ENCODE data around the gene SLC22A23.
A peak's percentile ranks its signal among the peaks of the same experiment; 100 is the strongest.

Gene SLC22A23

GRCh38 chr6:3343089-3343883, 113.6 kb downstream of the SLC22A23 start (continued):
- TF ChIP-seq FEZF1 (tag by site-specific recombination; IDR thresholded peaks at IDR 0.05), result peak; percentile 42
- 0 out of 2 replicates have a peak, but pooled peaks have one; percentile 29 for TF ChIP-seq ZSCAN30 (tag by site-specific recombination; IDR thresholded peaks at IDR 0.05)
- TF ChIP-seq ZSCAN5A (tag by site-specific recombination; IDR thresholded peaks at IDR 0.05), result no peak
- no peak for TF ChIP-seq ZNF211 (tag by site-specific recombination; IDR thresholded peaks at IDR 0.05; ENCODE audit: low read depth)
- TF ChIP-seq GFI1B (tag by site-specific recombination; IDR thresholded peaks at IDR 0.05), result no peak
- no peak for TF ChIP-seq ZNF280D (tag by site-specific recombination; IDR thresholded peaks at IDR 0.05)
- TF ChIP-seq PBX3 (CRISPR knock-in tag; IDR thresholded peaks at IDR 0.05), result no peak
- TF ChIP-seq ZBTB11 (tag by site-specific recombination; conservative IDR thresholded peaks at IDR 0.05; ENCODE audit: low read depth), result no peak
- TF ChIP-seq PRDM4 (tag by site-specific recombination; IDR thresholded peaks at IDR 0.05), result peak; percentile 33; the same call in 1 of the 2 replicates
- no peak for TF ChIP-seq ZNF777 (tag by site-specific recombination; IDR thresholded peaks at IDR 0.05; ENCODE audit: borderline replicate concordance)
- TF ChIP-seq ZNF391 (tag by site-specific recombination; IDR thresholded peaks at IDR 0.05; ENCODE audit: borderline replicate concordance, low read depth), result no peak
- TF ChIP-seq ZIC2 (tag by site-specific recombination; IDR thresholded peaks at IDR 0.05), result no peak
- no peak for TF ChIP-seq ZBTB26 (tag by site-specific recombination; optimal IDR thresholded peaks at IDR 0.05)
- TF ChIP-seq ZBTB17 (tag by site-specific recombination; IDR thresholded peaks at IDR 0.05), result no peak; the same call in 1 of the 2 replicates
- TF ChIP-seq ZXDB (tag by site-specific recombination; IDR thresholded peaks at IDR 0.05), result peak; percentile 55; the same call in 1 of the 2 replicates
- 0 out of 2 replicates have a peak, but pooled peaks have one; percentile 51 for TF ChIP-seq ZNF843 (tag by site-specific recombination; IDR thresholded peaks at IDR 0.05)
- TF ChIP-seq ZNF600 (tag by site-specific recombination; IDR thresholded peaks at IDR 0.05), result no peak
- no peak for TF ChIP-seq BCL11A (tag by site-specific recombination; IDR thresholded peaks at IDR 0.05; ENCODE audit: low read depth)
- TF ChIP-seq ZNF549 (tag by site-specific recombination; IDR thresholded peaks at IDR 0.05), result no peak
- TF ChIP-seq ZNF292 (tag by site-specific recombination; IDR thresholded peaks at IDR 0.05; ENCODE audit: borderline replicate concordance, low read depth), result no peak
- TF ChIP-seq ZNF521 (tag by site-specific recombination; IDR thresholded peaks at IDR 0.05), result no peak
- TF ChIP-seq ZNF169 (tag by site-specific recombination; IDR thresholded peaks at IDR 0.05), result no peak
- no peak for TF ChIP-seq YY2 (tag by site-specific recombination; IDR thresholded peaks at IDR 0.05)
- no peak for TF ChIP-seq ZNF266 (tag by site-specific recombination; IDR thresholded peaks at IDR 0.05; ENCODE audit: low read depth)
- no peak for TF ChIP-seq ZFP41 (tag by site-specific recombination; IDR thresholded peaks at IDR 0.05; ENCODE audit: borderline replicate concordance)
- TF ChIP-seq OSR2 (tag by site-specific recombination; IDR thresholded peaks at IDR 0.05), result peak; percentile 73
- no peak for TF ChIP-seq ZNF248 (tag by site-specific recombination; IDR thresholded peaks at IDR 0.05)
